Measurements from ENCODE around the gene KDM4B.

The KDM4B gene

GRCh38 chr19:5048727-5049553 is 80.0 kb downstream of the KDM4B start:
- no peak for DNase-seq
- ATAC-seq, result no peak

- no peak for DNase-seq
- ATAC-seq, result no peak
These were observed 80.6 kb downstream of the KDM4B start for GRCh38 chr19:5049561-5049960.

GRCh38 chr19:5050067-5050656 is 81.2 kb downstream of the KDM4B start:
- ATAC-seq (no peak), DNase-seq (no peak)

DNA sequence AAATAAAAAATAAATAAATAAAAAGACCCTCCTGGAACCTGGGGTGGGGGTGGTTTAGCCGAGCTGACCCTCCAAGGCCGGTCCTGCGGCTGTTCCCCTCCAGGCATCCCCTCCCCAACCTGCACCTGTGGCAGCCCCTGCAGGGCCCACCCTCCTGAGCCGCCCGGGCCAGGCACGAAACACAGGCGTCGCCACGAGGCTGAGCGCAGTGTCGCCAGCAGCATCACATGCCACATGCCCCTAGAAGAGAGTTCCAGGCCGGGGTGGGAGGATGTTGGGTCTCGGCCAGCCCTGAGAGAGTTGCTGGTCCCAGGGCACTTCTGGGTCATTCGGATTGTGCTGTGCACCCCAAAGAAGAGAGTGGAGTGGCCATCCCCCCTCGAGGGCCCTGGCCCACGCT is 82.0 kb downstream of the KDM4B start:
- no peak for ATAC-seq
- DNase-seq, result no peak

DNA sequence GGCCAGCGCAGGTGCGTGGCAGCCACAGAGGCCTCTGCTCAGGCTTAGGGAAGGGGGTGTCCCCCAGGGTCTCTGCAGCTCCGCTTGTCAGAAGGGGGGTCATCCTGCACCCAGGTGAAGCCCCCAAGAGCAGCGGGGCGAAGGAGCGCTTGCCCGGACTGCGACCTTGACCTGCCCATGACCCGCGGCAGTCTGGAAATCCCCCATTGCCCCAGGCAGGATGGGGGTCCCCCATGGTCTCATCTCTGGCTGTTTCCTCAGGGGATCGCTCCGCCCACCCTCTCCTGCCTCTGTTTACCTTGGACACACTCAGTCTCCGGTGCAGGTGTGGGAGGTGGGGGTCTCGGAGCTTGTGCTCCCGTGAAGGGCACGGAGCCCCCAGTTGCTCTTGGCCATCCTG is 82.7 kb downstream of the KDM4B start:
- no peak for DNase-seq
- ATAC-seq, result no peak

DNA sequence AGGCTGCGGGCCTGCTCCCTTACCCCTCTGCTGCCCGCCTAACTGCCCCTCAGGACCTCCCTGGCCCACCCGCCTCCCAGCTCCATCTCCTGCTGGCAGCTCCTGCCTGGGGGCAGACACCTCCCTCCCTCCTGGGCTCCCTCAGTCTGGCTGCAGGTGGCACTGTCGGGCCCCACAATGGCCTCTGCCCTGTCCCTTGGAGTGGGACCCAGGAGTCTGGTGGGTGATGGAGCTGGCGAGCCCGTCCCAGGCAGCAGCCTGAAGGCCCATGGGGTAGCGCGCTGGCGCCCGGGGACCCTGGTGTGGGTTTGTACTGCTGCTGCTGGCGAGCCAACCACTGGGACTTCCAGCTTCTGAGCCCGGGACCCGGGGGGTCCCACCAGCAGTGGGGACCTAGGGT is 83.6 kb downstream of the KDM4B start:
- DNase-seq, result no peak
- no peak for ATAC-seq

- ATAC-seq (no peak), DNase-seq (no peak)
These were observed 84.1 kb downstream of the KDM4B start for GRCh38 chr19:5052945-5053485.

DNA sequence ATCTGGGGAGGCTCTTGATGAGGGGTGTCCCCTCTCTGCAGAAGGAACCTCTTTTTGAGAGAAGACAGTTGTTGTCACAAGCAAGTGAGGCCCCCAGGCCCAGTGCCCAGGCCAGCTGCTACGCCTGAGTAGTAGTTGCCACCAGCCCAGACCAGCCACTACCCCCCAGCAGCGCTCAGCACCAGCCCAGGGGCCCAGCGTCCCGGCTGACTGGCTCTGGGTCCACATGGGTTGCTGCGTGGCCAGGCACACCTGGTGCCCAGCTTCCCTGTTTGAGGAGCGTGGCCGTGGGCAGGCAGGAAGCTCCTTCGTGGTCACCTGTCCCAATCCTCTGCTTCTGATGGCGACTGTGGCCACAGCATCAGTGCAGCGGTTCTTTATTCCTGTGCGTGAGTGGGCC is 84.7 kb downstream of the KDM4B start:
- no peak for ATAC-seq
- DNase-seq, result no peak

GRCh38 chr19:5054551-5055456 is 85.9 kb downstream of the KDM4B start:
- ATAC-seq (no peak), DNase-seq (no peak)

- no peak for ATAC-seq
- DNase-seq, result no peak
These were observed 86.5 kb downstream of the KDM4B start for GRCh38 chr19:5055457-5055776.

- ATAC-seq (no peak), DNase-seq (no peak)
These were observed 88.9 kb downstream of the KDM4B start for GRCh38 chr19:5057860-5058259.

DNA sequence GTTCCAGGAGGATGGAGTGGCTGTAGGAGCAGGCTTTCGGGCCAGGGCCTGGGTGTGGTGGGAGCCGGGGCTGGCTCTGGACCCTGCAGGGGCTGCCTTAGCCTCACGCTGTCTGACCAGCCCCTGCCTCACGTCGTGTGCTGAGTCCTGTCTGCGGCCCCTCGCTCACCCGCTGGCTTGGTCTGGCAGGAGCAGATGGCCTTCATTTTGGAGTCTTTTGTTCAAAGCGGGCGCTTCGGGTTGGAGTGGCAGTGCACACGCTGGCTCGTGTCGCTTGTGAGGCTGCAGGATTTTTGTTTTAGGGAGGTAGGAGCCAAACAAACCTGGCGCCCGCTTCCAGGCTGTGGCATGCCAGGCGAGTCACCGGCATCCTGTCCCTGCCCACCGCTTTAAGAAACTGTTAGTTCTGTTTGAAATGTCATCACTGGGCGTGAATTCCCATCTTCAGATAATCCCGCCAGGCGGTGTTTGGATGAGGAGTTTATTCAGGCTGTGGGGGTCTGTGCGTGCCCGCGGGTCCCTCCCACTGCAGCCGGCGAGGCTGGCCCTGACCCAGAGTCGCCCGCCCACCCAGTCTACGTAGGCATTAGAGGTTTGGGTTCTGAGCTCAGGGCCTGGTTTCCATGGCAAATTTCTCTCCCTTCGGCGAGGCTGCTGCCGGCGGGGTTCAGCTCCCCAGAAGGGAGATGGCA is 89.8 kb downstream of the KDM4B start:
- no peak for DNase-seq

GRCh38 chr19:5059213-5059574 is 90.3 kb downstream of the KDM4B start:
- ATAC-seq (no peak), DNase-seq (no peak)

More for the DNA sequence above, 89.8 kb downstream of the KDM4B start:
- no peak for ATAC-seq

DNA sequence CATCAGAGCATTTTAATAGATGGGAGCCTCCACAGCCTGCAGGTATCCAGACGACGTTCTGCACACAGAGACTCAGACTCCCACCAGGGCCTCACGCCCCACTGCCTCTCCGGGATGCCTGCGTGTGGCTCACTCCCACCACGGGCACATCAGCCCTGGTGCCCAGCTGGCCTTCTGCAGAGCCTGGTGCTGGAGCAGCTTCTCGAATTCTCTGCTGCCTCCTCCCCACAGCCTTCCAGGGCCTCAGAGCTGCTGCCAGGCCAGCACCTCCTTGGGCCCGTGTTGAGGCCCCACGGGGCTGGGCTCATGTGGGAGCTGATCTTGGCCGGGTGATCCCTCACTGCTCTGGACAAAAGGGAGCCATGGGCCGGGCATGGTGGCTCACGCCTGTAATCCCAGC is 90.9 kb downstream of the KDM4B start:
- DNase-seq (no peak), ATAC-seq (no peak)

GRCh38 chr19:5062195-5062594 is 93.3 kb downstream of the KDM4B start:
- DNase-seq (no peak), ATAC-seq (no peak)

- DNase-seq (no peak), ATAC-seq (no peak)
These were observed 93.9 kb downstream of the KDM4B start for GRCh38 chr19:5062799-5063198.

DNA sequence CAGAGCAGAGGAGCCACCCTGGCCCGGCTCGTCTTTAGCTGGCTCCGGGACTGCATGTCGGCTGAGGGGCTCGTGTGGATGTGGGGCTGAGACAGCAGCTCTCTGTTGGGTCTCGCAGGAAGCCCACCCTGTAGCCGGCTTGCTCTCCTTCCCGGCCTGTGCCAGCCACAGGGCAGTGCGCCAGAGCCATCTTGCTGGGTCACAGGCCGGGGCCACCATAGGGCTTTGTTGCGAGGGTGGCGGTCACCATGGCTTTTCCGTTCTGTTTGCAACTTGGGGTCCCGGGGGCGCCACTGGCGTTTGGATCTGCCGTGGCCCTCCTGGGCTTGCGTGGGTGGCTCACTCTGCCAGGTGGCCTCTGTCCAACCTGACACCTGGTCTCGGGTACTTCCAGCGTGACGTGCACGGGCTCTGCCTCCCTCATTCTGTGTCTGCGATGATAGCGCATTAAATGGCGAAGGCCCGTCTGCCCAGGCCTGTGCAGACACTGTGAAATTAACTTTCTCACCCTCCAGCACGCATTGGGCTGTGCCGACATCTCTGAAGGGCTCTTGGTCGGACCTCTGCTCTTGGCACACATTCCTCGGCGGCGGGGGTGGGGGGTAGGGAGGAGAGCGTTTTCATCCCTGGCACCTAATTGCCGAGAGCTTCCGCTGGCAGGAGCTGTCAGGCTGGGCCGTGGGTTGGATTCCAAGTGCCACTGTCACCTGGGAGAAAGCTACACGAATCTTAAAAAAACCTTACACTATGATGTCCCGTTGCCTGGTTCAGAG is 95.1 kb downstream of the KDM4B start:
- DNase-seq (no peak), ATAC-seq (no peak)

DNA sequence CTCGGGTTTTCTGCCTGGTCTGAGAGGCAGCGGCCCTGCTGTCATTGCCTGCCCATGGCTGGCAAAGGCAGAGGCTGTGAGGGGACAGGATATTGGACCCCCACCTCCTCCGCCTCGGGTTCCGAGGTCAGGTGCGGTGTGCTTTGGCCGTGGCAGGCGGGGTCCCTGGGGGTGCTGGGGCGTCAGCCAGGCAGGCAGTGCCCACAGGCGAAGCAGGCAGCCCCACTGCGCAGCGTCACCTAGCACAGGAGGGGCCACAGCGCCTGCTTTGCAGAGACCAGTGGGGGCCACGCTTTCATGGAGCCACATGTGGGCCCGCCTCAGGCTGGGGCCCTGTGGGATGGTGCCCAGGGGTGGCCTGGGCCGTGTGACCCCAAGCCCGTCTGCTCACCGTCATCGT is 96.0 kb downstream of the KDM4B start:
- ATAC-seq (no peak), DNase-seq (no peak)

GRCh38 chr19:5065663-5066093 is 96.8 kb downstream of the KDM4B start:
- DNase-seq (no peak), ATAC-seq (no peak)

DNA sequence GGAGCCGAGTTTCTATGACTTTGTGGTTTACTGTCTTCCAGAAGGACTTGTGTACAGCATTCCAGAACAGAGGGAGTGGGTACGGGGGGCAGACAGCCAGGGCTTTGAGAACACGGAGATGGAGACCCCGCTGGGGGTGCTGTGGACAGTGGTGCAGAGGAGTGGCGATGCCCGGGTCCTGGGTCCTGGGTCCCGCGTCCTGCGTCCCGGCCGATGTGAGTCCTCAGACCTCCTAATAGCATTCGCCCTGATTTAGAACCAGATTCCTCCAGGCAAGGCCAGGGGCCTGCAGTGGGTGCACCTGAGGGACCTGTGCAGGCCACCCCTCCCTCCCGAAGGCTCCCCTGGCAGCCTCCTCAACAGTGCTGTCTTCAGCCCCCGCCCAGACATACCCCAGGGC is 97.9 kb downstream of the KDM4B start:
- ATAC-seq, result no peak
- no peak for DNase-seq

GRCh38 chr19:5067678-5068077 is 98.8 kb downstream of the KDM4B start:
- no peak for DNase-seq
- no peak for ATAC-seq

Data from stimulated activated naive CD8-positive, alpha-beta T cell treated with anti-CD3 and anti-CD28 coated beads, Interleukin-15, Interleukin-2, amounts not matched to agents 100 U/mL and 50 U/mL, for 24 hours (primary cell).